ENCODE measurements around the gene AFF3.
"Not testable (repeated sequence)": the region's sequence is repeated elsewhere in the genome, so short reads cannot be mapped to it uniquely, and the experiment has no call there.

Gene AFF3

DNA sequence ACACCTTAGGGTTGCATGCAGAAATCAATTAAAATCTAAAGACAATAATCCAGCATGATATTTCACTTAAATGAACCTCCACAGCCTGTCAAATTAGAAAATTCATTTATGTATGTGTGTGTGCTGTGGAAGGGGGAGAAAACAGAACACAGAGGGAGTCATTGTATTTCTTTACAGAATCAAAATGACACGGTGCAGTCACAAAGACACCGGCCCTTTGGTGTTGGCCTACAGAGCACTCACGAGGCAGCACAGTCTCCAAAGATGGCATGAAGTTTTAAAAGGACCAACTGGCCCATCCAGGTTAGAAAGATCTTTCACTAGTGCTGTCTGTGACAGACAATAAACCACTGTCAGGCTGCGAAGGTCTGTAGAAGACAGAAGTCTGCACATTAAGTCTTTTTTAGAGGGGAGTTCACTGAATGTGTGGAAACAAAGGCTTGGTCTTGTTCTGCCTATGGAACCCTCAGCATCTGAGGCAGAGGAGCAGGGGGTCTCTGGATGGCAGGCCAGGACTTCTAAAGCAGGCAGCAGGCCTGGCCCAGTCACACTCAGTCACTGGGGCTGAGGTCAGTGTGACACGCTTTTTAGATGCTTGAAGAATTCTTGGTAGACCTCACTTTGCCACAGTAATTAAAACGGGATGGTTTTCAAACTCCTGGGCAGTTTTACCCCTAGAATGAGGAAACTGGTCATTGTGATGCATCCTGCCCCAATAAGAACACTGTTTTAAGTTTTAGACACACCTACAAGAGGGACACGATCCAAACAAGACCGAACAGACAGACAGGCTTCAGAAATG lies 184.9 kb downstream of the AFF3 start:
- no peak for DNase-seq

DNA sequence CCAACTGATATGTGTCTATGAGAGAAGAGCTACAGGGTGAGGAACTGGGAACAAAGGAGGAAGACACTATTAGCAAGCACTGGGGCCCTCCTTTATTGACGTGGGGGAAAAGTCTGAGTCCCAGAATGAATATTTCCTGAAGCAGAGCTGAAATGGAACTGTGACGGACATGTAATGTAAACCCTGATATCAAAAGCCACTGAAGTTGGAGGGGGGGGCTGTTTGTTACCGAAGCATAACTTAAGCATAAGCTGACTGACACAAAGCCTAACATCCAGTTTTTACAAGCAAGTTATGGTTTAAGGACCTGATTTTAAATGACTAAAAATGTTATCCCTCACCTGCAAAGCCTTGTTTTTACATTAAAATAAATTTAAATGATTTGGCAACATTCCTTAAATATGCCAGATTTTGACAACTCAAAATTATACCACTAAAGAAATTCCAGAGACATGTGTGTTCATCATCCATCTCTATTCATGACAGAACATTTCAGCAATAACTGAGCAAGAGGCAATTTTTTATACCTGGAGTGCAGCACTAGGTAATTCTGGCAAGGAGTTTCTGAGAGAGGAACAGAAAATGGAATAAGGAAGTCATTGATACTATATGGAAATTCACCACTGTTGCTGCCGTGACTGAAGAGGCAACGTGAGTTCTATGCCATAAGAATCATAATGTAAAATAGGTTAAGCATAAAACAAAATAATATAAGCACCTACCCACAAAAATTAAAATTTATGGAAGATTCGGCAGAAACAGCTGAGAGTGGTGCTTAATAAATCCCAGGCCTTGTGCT lies 186.0 kb downstream of the AFF3 start:
- no peak for DNase-seq

DNA sequence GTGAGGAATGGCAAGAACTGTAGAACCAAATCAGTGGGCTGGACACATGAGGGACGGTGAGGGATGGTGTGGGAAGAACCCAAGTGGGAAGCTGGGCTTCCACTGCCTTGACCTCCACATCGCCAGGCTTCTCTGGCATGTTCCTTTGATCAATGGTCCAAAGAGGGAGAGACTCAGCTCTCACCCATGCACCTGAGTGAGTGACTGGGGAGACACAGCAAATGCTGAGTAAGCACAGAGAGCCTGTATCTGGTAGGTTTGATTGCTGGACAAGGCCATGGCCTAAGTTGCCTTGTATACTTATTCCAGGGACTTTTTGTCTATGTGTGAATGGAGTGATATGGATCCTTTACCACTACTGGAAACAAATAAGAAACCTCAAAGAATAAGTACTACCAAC lies 188.6 kb downstream of the AFF3 start:
- no peak for DNase-seq

DNA sequence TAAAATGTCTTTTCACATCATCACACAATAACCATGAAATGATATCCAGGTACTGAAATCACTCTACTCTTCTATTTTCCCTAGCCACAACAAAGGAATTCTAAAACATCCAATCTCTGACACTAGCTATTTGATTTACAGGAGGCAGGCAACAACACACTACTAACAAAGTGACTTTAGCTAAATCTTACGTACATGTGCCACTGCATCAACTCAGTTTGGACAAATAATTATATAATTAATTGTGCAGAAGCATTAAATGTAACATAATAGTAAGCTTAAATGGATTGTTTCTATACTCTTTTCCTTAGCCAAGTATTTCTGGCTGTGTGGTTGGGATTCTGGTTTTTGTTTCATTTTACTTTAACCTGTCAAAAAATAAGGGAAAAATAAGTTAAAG lies 192.4 kb downstream of the AFF3 start:
- DNase-seq: no peak

DNA sequence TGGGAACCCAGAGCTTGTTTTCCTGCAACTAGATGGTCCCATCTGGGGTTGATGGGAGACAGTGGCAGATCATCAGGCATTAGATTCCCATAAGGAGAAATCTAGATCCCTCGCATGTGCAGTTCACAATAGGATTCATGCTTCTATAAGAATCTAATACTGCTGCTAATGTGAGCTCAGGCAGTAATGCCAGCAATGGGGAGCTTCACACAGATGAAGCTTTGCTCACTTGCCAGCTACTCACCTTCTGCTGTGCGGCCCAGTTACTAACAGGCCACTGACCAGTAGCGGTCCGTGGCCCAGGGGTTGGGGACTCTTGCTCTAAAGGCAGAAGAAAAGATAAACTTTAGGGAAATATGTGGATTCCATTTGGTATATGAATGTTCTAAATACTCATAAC lies 192.9 kb downstream of the AFF3 start:
- DNase-seq: no peak

DNA sequence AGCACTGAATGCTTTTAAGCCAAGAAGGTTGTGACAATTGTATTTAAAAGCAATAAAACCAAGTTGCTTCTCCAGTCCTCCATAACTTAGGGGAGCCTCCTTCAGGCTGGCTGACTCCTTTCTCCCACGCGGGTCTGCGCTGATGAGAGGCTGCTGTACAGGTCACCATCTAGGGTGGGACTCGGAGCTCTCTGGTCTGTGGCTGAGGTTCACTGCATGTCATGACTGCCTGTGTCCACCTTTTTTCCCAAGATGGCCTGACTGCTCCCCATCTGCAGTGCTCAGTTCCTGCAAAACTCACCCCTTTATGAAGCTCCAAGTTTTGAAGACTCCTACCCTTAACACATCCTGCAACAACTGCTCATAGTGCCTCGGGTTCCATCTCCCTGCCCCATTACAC lies 194.4 kb downstream of the AFF3 start:
- DNase-seq: no peak

DNA sequence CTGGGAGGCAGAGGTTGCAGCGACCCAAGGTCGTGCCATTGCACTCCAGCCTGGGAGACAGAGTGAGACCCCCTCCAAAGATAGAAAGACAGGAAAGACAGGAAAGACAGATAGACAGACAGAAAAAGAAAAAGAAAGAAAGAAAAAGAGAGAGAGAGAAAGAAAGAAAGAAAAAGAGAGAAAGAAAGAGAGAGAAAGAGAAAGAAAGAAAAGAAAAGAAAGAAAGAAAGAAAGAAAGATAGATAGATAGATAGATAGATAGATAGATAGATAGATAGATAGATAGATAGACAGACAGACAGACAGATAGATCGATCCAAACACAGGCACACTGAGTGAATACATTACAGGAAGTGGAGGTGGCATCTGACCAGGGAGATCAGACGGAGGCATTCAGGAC lies 195.0 kb downstream of the AFF3 start:
- not testable (repeated sequence) for DNase-seq

DNA sequence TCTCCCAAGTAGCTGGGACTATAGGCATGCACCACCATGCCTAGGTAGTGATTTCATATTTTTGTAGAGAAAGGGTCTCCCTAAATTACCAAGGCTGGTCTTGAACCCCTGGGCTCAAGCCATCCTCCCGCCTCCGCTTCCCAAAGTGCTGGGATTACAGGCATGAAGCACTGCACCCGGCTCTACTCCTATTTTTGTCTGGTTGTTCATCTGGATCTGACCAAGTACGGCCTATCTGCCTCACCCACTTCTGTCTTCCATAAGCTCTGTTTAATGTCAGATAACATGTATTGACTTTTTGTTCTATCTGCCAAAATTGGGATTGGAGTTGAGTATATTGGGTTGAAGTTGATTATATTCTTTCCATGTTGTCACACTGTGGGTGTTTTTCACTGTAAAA lies 198.4 kb downstream of the AFF3 start:
- DNase-seq: no peak

DNA sequence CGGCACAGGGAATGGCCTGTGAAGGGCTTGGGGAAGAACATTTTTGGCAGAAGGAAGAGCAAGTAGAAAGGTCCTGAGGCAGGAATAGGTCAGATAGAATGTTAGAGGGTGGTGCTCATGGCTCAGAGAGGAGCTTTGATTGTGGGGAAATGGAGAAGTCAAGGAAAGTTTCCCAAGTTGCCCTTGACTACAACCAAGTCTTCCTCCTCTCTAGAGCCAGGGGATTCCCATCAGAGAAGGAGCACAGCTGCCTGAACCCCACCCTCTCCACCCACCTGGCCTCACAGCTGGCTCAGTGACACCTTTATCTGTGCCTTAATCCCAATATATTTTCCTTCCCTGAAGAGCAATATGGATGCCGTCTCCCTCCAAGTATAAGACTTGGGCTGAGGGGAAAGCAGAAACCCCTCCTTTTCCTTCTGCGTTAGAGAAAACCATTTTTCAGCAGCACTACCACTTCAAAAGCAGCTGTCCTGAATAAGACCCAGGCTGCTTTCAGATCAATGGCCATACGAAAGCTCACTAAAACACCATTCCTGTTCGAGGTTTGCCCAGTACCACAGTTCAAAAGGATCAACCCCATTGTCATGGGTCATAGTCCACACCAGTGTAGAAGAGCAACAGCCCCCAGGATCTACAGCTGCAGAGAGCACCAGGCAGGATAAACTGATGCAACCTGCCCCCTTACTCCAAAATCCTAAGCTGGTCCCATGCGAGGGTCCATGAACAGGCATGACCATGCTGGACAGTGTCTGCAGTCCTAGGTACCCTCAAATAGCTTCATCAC lies 199.6 kb downstream of the AFF3 start:
- no peak for DNase-seq

DNA sequence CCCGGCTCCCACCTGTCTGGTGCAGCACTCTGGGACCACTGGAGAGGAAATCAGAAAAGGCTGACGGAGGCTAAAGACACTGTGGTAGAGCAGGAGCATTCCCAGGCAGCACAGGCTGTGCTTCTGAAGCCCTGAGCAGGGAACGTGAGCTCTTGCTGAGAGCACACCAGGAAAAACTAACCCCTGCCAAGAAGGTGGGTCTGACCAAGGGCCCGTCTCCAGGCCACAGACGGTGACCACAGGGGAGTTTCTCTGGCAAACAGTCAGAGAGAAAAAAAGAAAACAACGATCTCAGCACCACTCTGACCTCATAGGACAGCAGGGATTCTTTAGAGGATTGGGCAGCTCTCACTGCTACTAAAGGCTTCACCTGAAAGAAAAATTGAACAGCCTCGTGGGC lies 201.4 kb downstream of the AFF3 start:
- DNase-seq: no peak

DNA sequence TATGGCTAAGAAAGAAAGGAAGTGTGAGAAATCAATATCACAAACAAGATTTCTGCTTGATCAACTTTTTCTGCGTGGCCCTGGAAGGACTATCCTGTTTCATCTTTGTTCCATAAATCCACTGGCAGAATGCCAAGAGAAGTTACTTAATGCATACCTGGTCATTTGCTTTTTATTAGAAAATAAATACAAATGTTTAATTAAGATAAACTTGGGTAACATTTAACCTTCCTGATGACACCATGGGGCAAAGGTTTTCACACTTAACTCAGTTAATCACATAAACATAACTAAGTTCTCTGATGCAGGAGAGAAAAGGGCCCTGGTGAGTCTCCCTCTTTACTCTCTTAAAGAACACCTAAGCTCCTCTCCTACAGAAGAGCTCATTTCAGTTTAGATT lies 203.3 kb downstream of the AFF3 start:
- DNase-seq: no peak

DNA sequence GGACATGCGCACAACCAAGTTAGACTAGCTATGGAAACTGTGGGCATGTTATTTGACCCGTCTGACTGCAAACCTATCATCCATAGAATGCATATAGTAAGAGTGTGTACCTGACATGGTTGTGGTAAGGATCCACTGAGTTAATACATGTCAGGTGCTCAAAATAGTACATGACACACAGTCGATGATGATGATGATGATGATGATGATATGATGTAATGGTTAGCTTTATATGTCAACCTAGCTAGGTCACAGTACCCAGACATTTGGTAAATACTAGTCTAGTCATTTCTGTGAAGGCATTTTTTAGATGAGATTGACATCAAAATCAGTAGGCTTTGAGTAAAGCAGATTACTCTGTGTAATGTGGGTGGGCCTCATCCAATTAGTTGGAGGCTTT lies 204.1 kb downstream of the AFF3 start:
- no peak for DNase-seq

DNA sequence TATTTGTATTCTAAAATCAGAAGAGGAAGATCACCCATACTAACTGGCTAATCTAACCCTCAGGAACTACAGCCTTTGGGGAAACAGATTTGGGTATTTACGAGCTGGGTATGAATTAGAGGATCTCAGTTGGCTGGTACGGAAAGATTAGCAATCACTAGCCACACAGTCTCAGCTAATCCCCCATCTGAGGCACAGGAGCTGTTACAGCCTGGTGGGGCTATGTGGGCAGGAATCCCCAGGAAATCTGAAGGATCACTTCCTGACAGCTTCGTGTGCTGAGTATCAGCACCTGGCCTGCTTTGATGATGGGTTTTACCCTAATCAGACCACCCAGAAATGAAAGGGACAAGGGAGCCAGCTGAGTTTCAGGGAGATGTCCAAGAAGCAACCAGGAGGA lies 206.3 kb downstream of the AFF3 start:
- DNase-seq: no peak

DNA sequence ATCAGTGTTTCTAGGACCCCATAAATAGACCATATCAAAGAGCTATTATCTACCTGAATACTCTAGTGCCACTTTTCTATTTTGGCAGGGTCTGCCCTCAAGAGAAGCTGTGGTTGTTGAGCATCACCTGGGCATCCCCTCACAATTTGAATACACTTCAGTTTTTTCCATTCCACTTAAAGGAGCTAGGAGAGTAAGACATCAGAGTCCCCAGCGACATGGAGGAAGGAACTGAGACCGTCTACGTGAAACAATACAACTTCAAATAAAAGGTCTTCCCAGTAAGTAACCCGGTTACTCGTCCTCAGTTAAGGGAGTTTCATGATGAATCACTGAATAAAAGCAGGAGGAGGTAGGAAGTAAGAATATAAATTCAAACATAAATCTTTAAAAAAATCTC lies 206.7 kb downstream of the AFF3 start:
- no peak for DNase-seq

DNA sequence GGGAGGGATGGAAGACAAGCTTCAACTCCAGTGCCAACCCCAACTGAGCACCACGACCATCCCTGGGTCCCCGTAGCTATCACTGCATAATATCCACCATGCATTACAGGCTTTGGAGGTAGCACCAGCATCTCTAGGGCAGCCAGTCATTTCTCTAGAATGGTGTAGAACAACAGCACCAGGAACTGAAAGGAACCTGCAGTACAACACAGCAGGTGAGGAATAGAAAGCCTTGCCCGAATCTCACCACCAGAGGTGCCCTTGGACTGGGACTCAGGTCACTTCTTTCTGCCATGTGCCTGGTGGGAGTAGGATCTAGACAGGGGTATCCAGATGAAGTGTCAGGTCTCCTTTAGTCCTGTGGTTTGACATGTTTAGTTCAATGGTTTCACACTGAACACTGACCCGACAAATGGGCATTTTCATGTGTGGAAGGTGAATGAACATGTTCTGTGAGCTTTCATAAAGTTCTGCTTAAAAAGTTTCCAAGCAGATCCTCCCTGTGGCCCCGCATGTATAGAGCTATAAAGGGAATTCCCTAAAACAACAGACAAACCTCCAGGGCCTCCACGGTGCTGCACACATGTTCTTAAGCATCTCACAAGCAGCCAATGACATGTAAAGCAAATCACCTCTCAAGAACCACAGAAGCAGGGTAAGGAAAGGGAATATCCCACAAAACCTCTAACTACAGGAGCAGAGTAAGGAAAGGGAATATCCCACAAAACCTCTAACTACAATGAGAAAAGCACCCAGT lies 208.3 kb downstream of the AFF3 start:
- DNase-seq: no peak

DNA sequence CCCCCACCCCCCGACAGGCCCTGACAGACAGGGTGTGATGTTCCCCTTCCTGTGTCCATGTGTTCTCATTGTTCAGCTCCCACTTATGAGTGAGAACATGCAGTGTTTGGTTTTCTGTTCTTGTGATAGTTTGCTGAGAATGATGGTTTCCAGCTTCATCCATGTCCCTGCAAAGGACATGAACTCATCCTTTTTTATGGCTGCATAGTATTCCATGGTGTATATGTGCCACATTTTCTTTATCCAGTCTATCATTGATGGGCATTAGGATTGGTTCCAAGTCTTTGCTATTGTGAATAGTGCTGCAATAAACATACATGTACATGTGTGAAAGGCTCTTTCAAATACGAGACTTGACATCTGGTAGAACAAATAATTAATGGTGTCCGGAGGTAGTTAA lies 208.9 kb downstream of the AFF3 start:
- DNase-seq: not testable (repeated sequence)

DNA sequence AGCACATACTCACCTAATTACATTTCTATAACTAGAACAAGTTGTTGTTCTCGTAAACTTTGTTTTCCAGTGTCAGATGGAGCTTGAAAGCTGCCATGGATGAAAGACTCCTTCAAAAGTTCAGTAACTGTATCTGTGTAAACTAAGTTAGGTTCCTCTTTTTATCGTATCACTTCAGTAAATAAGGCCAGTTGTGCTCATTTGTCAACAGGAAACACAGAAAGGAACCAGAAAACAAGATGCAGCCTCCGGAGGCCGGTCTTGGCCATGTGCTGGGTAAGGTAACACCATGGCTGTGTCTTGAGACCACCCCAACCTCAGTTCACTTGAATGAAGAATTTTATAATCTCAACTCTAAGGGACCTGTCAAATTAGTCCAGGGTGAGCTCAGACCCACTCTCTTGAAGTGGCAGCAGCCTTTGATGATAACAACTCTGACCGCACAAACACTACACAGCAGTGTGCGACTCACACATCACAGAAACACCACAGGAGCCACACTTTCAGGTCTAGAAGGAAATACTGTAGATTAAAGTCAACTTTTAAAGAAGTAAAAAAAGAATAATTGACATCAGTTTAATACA lies 213.8 kb downstream of the AFF3 start:
- no peak for DNase-seq

DNA sequence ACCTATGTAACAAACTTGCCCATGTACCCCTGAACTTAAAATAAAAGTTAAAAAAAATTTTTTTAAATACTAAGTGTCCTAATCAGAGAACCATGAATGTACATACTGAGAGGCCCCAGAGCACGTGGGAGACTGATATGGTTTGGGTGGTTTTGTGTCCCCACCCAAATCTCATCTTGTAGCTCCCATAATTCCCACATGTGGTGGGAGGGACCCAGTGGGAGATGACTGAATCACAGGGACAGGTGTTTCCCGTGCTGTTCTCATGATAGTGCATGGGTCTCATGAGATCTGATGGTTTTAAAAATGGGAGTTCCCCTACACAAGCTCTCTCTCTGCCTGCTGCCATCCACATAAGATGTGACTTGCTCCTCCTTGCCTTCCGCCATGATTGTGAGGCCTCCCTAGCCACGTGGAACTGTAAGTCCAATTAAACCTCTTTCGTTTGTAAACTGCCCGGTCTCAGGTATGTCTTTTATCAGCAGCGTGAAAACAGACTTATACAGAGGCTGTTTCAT lies 214.6 kb downstream of the AFF3 start:
- DNase-seq: not testable (repeated sequence)

DNA sequence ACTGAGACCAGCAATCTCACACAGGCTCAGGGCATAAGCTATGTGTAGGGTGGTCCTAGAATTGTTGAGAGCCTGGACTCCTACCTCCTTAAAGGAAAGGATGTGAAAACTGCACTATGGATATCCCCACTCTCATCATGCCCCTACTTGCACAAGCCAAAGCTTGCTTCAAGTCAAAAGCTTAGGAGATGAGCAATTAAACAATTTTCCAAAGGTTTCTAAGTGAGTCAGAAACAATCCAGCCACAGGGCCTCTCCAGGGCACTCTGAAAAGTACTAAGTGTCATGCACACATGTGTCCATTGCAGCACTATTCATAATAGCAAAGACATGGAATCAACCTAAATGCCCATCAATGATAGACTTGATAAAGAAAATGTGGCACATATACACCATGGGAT lies 215.4 kb downstream of the AFF3 start:
- DNase-seq: no peak

DNA sequence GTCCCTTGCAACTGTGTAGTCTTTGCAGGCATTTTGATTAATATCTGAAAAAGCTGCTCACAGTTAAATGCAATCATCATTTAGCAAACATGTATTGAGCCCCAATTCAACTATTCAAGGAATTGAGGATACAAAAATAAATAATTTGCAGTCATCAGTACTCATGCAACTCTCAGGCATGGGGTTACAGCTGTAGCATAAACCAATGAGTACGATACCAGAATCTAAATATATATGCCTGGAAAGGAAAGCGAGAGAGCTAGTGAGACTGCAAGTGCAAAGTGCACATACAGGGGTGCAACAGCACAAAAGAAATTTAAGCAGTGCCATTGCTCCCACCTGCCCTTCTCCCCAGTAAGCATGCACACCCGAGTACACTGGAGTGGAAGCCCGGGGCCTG lies 216.4 kb downstream of the AFF3 start:
- DNase-seq: no peak

DNA sequence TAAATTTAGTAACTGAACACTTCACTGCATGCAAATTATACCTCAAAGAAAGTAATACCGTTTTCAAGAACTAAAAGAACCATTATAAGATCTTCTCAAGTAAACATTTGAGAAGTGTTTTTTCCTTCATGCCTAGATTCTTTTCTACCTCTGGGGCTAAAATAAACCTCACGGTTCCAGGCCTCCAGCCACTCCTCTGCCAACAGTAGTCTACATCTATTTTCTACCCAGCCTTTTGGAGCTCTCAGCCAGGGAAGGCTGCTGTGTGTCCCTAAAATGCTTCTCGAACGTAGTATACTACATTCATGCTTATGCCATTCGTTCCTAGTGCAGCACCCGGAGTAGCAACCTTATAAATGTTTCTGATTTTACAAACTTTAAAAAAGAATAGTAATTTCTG lies 219.7 kb downstream of the AFF3 start:
- DNase-seq: no peak

DNA sequence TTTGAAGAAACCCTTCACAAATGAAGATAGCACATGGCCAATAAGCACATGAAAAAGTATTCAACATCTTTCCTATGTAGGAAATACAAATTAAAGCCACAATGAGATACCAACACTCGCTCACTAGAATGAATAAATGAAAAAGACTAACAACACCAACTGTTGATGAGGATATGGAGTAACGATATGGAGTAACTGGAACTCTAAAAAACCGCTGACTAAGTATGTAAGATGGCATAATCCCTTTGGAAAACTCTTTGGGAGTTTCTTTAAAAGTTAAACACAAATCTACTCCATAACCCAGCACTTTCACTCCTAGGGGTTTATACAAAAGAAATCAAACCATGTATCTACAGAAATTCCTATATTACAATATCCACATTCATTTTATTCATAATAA lies 220.5 kb downstream of the AFF3 start:
- no peak for DNase-seq
